Retinal pigment epithelial cell (primary cell): ENCODE measurements around the gene MBNL2.

Source experiments
- DNase-seq: peaks from one replicate; pipeline ENCODE4 v3.0.0-alpha.2; 2010; ENCODE audit warnings: low read depth
- H3K4me3 ChIP-seq: 2 replicates; pipeline ENCODE4 v1.5.1; 2011; ENCODE audit warnings: mild to moderate bottlenecking, low read length, control low read depth, moderate library complexity
- CTCF ChIP-seq: conservative IDR thresholded peaks from 2 replicates; pipeline ENCODE4 v1.5.1; 2011; ENCODE audit warnings: low read depth, low read length, control low read depth, inconsistent platforms

MBNL2 gene

GRCh38 chr13:97413694-97414093, 191.6 kb downstream of the MBNL2 start:
- no peak overlapping the region for H3K4me3 ChIP-seq
- no peak for DNase-seq
- TF ChIP-seq CTCF: no peak

- DNase-seq: no peak
- H3K4me3 ChIP-seq: no peak overlapping the region
- TF ChIP-seq CTCF: no peak
Observed at GRCh38 chr13:97414392-97414791, 192.3 kb downstream of the MBNL2 start.

GRCh38 chr13:97417698-97418097, 195.6 kb downstream of the MBNL2 start:
- no peak for DNase-seq
- TF ChIP-seq CTCF: no peak
- H3K4me3 ChIP-seq: no peak overlapping the region

GRCh38 chr13:97422118-97423054, 200.3 kb downstream of the MBNL2 start:
- H3K4me3 ChIP-seq: no peak overlapping the region
- no peak for TF ChIP-seq CTCF
- DNase-seq: no peak

GRCh38 chr13:97423300-97424045, 201.3 kb downstream of the MBNL2 start:
- TF ChIP-seq CTCF: no peak
- no peak for DNase-seq
- no peak overlapping the region for H3K4me3 ChIP-seq

- DNase-seq: no peak
- no peak for TF ChIP-seq CTCF
- H3K4me3 ChIP-seq: no peak overlapping the region
Observed at GRCh38 chr13:97425590-97425989, 203.5 kb downstream of the MBNL2 start.
